COLO668 (cell line): ENCODE data around the gene SYNCRIP.
"Not testable (repeated sequence)": the region's sequence is repeated elsewhere in the genome, so short reads cannot be mapped to it uniquely, and the experiment has no call there.

Source experiments
- DNase-seq: peaks from one replicate; lab custom pipeline; 2025; ENCODE audit not compliant: unreplicated experiment; lab: John Stamatoyannopoulos, UW

The SYNCRIP gene

DNA sequence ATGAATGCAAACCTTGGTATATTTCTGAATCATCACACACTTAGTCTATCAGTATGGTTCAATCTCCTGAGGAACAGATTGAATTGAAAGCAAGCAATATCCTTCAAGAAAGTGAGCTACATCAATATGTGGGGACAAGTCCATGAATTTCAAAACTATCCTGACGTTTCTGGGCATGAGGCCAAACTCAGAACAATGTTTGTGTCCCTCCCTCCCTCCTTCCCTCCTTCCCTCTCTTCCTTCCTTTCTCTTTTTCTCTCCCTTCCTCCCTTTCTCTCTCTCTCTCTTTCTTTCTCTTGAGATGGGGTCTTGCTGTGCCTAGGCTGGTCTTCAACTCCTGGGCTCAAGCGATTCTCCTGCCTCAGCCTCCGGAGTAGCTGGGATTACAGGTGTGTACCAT lies 27.9 kb upstream of the SYNCRIP start:
- no peak for DNase-seq

DNA sequence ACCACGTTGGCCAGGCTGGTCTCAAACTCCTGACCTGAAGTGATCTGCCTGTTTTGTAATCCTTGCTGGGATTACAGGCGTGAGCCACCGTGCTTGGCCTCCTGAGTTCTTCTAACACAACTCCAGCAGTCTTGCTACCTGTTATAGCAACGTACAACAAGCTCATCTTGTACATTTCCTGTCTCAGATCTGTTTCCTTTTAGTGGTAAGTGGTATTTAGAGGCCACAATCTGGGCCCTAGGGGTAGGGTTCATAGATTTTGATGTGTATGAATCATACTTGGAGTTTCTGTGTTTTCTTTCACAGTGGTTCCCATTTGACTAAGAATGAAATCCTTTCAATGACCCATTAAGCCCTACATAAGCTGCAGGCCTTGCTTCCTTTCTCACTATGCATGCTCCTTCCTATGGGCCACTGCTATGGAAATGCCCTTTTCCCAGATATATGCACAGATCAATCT lies 27.1 kb upstream of the SYNCRIP start:
- DNase-seq: no peak

DNA sequence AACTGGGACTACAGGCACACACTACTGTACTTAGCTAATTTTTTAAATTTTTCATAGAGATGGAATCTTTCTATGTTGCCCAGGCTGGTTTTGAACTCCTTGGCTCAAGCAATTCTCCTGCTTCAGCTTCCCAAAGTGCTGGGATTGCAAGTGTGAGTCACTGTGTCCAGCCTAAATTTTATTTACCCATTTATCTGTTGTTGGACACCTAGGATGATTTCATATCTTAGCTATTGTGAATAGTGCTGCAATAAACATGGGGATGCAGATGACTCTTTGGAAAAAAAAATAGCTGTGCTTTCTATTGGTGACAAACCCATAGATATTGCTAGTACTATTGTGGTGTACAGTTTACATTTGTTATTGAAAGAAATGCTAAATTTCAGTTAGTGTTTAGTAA lies 19.6 kb upstream of the SYNCRIP start:
- no peak for DNase-seq

DNA sequence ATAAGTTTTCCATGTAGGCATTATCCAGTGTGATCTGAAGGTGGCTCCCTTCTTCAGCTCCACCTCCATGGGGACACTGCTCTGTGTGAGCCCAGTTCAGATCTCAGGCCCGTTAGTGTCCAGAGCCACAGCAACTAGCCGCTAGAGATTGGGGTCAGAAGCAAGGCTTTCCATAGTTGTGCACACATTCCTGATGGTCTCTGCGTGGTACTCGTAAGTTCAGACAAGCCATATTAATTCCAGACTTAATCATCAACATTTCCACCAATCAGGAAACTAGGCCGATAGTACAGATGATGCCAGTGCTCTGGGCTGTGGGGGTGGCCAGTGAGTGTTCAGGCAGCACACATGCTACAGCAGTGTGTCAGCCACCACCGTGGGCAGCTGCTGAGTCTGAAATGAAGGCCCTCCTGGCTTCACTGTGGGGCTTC lies 17.5 kb upstream of the SYNCRIP start:
- DNase-seq: no peak

DNA sequence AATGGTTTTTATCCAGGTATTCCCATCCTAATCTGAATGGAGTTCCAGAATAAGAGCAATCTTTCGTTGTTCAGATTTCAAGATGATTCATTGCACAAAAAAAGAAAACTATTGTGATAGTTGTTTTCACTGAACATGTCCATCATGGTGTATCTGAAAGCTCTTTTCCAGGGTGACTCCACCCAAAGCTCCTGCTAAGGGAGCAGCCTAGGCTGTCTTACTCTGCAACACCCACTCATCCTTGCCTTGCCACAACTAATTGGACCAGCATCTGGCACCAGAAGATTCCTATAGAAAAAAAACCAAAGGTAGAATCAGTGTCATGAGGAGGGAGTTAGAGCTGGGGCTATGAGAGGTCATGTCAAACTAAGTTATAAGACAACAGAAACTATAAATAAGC lies 7.9 kb upstream of the SYNCRIP start:
- DNase-seq: no peak

DNA sequence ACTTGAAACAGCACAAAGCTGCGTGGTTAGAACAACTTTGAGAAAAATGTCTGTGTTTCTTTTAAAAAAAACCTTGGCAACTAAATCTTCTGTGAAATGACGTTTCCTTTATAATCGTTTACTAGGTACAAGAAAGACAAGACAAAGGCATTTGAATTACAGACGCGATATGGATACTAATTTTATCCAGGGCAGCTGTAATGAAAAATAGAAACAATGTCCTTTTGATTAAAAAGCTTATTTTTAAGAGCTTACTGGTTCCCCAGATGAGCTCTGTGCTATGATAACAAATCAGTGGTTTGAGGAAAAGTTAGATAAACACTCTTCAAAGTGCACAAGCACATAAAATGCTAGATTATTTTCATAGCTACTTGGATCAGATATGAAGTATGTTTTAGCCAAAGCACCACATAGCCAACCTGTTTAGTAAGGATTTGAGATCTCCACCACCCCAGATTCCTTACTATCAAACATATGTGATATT lies 1.6 kb upstream of the SYNCRIP start:
- DNase-seq: no peak

DNA sequence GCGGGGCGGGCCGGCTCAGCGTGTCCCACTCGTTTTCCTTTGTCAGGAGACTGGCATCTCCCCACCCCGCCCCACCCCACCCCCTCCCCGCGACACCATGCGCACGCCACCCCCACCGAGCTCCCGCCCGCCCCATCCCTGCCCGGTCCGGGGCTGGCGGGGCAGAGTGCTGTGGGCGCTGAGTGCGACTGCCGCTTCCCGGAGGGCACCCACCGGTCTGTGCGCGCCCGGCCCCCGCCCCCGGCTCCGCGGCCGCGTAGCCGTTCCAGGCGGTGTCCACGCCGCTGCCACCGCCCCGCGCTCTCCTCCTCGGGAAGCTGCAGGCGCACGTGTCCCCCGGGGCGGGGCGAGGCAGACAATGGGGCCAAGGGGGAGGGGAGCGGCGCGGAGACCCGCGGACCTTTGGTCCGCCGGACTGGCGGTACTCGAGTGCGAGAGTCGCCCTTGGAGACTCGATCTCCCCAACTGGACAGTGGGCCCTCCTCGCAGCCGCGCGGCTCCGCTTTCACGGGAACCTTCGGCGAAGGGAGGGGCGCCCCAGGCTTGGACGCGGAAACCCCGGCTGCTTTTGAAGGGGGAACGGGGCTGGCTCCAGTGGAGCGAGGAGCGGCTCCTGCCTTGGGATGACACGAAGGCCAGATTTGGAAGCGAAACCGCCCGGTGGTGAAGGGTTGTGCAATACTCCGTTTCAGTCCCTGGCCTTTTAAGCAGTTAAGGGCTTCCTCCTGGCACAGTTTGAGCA lies 1.0 kb upstream of the SYNCRIP start:
- DNase-seq: peak; percentile 92

DNA sequence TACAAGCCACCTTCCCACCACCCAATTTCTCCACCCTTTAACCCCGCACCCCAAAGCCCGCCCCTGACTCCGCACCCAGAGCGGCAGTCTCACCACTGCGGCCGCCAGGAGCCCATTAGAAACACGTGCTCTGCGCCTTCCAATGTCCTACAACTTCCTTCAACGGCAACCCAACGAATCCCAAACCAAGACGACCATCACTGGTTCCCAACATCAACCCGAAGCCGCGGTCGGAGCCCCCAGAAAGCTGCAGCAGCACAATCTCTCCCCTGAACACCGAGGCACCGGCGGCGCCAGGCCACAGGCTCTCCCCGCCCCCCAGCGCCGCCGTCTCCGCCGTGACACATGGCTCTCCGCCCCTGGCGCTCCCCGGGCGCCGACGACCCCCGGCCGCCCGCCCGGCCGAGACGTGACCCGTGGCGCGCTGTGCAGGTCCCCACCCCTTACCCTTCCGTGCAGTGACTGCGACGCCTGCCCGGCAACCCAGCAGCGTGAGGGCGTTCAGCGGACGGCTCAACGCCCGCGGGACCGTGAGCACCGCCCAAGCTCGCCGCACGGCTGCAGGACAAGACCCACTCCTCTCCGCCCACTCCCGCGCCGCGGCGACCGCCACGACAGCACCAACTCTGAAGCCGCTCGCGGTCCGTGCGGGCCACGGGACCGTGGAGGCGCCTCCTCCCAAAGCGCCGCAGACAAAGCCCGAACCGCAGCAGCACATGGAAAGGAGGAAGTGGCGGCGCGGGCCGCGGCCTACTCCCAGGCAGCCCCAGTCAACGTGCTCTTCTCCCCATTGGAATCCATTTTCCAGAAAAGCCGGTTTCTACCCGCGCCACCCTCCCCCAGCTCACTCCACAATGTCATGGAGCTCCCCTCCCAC lies 551 bp downstream of the SYNCRIP start:
- DNase-seq: peak; percentile 43

DNA sequence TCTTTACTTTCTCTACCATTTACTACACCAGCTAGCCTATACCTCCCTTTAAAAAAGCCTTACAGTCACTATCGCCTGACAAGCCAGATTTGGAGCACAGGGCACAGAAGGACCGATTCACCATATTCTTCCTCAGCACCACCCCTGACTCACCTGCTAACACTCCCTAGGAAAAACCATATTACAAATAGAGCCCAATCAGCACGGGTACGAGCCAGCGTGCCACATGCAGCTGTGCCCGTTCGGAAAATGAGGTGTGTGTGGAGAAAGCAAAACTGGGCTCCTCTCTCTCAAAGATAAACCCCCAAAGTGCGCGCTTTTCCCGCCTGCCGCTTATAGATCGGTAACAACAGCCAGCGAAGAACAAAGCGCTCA lies 1.2 kb downstream of the SYNCRIP start:
- DNase-seq: no peak

DNA sequence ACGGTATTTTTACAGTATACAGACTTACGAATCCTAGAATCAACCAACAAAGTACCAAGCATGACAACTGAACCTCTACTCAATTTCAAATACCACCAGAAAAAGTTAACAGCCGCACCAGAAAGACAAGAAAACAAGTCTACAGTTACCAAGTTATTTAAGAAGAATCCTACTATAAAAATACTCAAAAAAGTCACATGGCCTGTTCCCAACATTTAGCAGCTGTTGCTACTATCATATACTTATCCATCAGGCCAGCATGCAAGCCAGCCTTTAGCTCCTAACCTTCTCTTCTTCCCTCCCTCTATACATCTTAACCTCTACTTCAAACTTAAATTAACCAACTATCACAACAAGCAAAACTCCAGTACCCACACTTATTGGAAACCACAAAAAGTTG lies 1.9 kb downstream of the SYNCRIP start:
- DNase-seq: no peak

DNA sequence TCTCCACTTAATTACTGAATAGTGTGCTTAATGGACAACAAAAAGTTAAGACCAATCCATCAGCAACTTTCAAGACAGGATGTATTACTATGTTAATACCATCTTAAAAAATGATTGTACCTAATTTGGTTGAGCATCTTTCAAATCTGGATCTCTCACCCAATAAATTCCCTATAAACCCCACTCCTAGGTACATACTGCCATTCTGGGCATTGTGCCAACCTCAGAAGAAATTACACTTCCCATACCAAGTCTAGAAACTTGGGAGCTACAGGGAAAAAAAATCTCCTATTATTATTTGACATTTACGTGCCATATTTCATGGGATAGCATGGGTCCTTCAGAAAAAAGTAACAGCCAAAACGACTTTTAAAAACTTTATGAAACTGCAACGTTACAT lies 5.1 kb downstream of the SYNCRIP start:
- DNase-seq: no peak

DNA sequence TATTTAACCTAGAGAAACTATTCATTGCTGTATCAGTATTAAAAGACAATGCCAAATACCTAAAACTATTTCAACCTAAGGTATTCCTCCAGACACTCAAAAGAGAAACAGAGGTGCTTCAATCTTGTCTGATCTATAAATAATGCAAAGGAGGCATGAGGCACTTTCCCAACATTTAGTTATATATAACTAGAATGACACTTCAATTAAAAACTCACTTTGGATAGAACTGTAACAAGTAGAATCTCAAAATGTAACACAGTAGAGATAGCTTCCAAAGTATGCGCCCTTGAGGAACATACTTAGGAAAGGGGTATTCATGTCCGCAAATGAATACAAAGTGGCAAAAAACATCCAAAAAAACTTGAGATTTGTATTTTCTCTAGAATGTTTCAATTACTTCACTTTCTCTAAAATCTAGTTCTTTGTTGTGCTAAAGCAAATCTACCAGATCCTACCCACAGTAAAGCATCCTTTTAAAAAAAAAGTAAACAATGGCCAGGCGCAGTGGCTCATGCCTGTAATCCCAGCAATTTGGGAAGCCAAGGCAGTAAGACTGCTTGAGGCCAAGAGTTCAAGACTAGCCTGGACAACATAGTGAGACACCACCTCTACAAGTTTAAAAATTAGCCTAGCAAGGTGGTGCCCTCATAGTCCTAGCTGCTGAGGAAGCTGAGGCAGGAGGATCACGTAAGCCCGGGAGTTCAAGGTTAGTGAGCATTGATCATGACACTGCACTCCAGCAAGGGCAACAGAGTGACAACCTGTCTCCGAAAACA lies 10.3 kb downstream of the SYNCRIP start:
- DNase-seq: no peak

DNA sequence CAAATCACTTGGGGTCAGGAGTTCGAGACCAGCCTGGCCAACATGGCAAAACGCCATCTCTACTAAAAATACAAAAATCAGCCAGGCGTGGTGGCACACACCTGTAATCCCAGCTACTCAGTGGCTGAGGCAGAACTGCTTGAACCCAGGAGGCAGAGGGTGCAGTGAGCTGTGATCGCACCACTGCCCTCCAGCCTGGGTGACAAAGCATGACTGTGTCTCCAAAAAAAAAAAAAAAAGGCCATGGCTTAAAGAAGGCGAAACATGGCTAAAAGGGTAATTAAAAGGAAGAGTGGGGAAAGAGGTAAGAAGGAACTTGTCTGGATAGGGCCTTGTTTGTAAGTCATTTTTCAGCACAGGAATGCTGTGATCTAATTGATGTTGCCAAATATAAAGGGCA lies 11.6 kb downstream of the SYNCRIP start:
- DNase-seq: not testable (repeated sequence)

DNA sequence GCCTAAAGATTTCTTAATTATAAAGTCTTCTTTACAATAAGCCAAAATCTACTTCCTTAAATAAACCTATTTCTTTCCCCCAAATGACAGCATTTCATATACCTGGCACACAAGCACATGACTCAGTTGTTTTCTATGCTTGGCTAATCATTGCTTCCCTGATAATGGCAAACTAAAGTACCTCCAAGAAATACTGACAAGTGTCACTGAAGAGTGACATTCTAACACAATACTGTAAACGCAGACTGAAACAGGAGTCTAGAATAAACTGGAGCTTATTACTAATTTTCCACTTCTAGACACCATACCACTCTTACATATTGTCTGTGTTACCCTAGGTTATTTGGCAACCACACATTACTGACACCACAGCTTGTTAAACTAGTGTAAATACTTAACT lies 14.3 kb downstream of the SYNCRIP start:
- DNase-seq: no peak

DNA sequence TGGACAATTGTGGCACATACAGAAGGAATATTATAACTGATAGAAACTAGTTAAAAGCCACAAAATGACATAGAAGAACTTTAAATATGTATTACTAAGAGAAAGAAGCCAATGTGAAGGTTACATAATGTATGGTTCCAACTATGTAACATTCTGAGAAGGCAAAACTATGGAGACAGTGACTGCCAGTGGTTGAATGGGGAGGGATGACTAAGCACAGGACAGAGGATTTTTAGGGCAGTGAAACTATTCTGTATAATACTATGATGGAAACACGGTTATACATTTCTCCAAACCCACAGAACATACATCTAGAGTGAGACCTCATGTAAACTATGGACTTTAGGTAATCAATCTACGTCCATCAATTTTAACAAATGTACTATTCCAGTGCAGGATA lies 22.4 kb downstream of the SYNCRIP start:
- no peak for DNase-seq

DNA sequence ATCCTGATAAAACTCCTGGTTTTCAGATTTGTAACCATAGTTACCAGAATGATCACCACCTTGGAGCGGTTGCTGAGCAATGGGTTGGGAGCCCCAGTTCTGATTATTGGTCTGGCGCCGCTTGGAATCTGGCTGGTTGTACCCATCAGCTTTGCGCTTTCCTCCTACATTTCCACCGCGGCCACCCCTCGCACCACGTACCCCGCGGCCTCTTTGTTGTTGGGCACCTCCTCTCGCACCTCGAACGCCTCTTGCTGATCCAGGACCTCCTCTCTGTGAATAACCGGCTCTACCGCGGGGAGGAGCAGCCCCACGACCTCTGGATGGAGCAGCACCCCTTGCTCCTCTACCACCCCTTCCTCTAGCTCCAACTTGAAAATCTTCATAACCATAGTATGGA lies 27.9 kb downstream of the SYNCRIP start:
- DNase-seq: no peak

DNA sequence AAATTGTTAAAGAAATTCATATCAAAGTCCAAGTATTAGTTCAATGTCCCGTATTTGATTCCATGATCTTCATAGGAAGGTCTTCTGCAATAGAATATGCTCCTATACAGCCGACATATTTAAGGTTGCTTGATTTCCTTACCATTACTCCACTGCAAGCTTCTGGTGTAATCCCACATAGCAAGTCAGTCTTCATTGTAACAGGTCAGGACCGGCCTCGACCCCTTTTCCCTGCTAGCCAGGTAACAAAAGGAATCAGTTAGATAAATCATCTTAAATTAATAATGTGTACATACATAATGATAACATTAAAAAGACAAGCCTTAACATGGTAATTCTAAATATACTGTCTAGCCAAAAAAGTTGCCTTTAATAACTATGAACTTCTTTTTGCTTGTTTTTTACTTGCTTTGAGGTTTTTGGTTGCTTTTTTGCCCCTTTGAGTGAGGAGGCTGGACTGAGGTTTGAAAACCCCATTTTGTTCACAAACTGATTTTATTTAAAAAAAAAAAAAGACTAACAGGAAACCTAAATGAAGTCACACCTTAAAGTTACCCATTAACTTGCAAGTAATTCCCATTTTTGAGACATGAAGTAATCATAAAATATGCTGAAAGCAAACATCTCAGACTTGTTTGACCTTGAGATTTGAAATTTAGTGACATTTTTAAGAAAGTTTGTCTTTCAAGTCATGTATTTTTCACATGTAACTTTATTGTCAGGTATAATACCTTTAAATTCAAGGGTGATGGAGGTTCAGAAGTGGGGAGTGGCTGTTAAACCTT lies 29.8 kb downstream of the SYNCRIP start:
- no peak for DNase-seq

DNA sequence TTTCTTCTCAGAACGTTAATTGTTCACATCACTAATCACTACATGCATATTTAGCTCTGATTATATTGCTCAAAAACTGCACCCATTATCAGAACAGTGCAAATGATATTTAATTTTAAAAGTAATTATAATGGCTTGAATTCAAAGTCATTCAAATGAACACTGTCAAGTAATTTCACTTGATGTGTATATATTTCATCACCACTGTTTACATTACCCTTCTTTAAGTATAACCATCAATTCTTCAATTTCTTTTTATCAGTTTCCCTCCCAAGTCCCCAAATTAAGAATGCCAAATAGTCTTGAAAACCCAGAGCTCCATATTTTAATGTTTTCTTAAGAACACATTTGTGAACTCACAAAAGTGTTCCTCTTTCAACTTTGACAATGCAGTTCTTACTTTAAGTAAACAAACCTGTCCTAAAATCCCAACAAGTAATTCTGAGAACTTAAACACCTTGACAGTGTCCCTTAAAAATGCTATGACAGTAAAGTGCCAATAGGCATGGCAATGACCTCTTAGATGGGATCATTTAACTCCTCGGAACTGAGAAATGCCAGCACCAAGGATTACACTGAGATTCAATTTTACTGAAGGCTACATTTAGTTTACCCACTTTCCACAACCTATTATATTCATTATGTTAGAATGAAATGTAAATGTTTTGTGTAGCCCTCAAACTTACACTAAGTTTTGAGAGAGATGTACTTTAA lies 32.3 kb downstream of the SYNCRIP start:
- DNase-seq: no peak

DNA sequence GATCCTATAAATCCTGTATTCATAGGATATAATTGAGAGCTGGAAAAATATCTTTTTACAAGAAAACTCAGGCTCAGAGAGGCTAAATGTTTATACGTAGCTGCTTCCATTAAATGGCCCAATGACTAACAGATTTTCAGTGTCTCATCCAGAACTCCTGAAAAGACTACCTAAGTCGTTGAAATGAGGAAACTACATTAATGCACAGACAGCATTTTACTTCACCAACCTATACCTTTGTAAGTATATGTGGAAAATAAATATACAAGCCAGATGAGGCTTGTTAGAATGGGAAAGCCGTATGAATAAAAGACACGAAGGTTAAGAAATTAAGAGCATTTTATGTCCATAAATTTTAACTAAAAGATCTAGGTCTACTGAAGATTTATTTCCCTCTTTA lies 40.6 kb downstream of the SYNCRIP start:
- no peak for DNase-seq

DNA sequence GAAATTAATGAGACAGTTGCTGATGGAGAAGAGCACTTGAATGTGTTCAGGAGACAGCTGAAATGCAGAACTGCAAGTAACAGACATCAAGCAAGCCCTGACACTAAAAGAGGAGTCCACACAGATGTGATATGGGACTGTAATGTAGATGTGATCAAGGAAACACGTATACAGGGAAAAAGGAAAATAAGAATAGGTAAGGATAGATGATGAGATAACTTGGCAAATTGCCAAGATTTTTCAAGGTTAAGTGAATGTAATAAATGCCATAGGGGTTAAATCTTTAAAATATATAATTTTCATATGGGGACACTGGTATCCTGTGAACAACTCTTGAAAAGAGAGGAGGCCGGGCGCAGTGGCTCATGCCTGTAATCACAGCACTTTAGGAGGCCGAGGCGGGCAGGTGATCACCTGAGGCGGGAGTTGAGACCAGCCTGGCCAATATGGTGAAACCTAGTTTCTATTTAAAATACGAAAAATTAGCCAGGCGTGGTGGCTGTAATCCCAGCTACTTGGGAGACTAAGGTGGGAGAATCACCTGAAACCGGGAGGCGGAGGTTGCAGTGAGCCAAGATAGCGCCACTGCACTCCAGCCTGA lies 41.9 kb downstream of the SYNCRIP start:
- DNase-seq: no peak
